CD4-positive, alpha-beta T cell treated with Interferon alpha-2 for 1 hour (primary cell): ENCODE data around the gene YY1.
A peak's percentile ranks its signal among the peaks of the same experiment; 100 is the strongest.

ENCODE experiments used
- DNase-seq, 2 donors: peaks; one replicate each; pipeline ENCODE4 v3.0.0-alpha.2; 2020 to 2022

YY1 gene

DNA sequence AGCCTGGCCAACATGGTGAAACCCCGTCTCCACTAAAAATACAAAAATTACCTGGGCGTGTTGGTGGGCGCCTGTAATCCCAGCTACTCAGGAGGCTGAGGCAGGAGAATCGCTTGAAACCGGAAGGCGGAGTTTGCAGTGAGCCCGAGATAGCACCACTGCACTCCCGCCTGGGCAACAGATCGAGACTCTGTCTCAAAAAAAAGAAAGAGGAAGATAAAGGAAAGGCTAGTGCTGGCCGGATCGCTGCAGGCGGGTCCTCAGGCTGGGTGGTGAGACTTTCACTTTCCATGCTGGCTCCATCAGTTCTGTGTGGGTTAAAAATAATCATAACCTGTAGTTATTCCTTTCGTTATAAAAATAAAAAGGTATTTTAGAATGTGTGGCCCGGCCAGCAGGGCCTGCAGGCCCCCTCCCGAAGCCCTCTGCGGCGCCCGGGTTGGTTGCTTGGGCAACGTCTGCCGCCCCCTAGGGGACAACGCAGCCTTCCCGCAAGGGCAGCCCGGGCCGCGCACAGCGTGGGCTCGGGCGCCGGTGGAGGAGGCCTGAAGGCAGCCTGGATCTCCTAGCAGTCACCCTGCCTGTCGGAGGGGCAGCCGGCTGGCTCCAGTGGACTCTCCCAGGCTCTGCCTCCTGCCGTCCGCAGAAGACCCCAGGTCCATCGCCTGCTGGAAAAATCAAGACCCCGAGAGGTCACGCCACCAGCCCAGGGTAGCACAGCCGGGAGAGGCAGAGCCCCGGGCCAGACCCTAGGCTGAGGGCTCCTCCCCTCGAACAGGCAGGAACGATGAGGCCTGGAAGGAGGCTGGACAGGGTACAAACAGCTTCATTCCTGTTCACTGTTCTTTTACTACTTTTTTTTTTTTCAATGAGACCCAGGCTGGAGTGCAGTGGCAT, 79.2 kb downstream of the YY1 start:
- DNase-seq: peak; percentile 73 to 78

- no peak for DNase-seq
These were observed 81.4 kb downstream of the YY1 start for GRCh38 chr14:100320157-100320856.

- DNase-seq: no peak
These were observed 82.7 kb downstream of the YY1 start for GRCh38 chr14:100321473-100322137.

GRCh38 chr14:100322138-100322957, 83.4 kb downstream of the YY1 start:
- DNase-seq: no peak

- no peak for DNase-seq
These were observed 84.4 kb downstream of the YY1 start, which contains the start of gene SLC25A47 for GRCh38 chr14:100323121-100323941. TSS of gene SLC25A47 (plus strand) at chr14:100323339. CDS start at chr14:100323415, 76 bp downstream.

GRCh38 chr14:100323942-100324307, 85.0 kb downstream of the YY1 start:
- no peak for DNase-seq

- no peak for DNase-seq
These were observed 86.3 kb downstream of the YY1 start for GRCh38 chr14:100325231-100325632.

- DNase-seq: no peak
These were observed 87.0 kb downstream of the YY1 start for GRCh38 chr14:100325958-100326357.

GRCh38 chr14:100327128-100327527, 88.2 kb downstream of the YY1 start:
- DNase-seq: no peak

- DNase-seq: no peak
These were observed 89.7 kb downstream of the YY1 start for GRCh38 chr14:100328495-100329163.

- DNase-seq: no peak
These were observed 90.5 kb downstream of the YY1 start for GRCh38 chr14:100329233-100330006.

DNA sequence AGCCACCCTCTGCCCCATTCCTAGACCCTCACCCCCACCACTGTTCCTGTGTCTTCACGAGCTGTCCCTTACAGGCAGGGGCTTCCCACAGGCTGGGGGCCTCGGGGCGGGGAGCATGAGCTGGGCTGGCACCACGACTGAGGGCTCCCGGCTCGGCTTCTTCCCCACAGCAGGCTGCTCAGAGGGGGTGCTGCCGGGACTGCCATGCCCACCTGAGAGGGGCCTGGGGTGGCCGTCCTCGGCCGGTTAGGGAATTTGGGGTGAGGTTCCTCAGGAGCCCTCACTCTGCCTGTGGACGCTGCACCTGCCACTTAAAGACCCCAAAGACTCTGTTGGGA, 91.0 kb downstream of the YY1 start:
- no peak for DNase-seq

DNA sequence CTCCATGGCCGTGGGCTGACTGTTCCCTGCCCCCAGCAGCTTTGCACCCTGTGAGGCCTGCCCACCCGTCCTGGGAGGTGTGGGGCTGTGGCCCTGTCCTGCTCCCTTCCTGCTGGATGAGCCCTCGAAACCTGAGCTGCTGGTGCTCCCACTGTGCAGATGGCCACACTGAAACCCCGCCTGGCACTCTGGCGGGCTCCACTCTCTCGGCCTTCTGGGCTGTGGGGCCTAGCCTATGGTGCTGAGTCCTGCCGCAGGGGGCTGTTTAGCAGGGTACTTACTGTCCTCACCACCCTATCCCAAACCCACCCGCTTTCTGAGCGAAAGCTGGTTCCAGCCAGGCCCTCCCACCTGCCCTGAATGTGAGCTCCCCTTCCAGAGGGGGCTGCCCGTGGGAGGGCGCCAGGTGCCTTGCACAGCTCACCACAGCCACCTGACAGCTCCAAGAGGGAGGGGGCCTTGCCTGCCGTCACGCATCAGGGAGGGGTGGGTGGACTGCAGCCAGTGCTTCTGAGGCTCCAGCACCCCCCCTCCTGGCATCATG, 91.5 kb downstream of the YY1 start:
- DNase-seq: no peak

DNA sequence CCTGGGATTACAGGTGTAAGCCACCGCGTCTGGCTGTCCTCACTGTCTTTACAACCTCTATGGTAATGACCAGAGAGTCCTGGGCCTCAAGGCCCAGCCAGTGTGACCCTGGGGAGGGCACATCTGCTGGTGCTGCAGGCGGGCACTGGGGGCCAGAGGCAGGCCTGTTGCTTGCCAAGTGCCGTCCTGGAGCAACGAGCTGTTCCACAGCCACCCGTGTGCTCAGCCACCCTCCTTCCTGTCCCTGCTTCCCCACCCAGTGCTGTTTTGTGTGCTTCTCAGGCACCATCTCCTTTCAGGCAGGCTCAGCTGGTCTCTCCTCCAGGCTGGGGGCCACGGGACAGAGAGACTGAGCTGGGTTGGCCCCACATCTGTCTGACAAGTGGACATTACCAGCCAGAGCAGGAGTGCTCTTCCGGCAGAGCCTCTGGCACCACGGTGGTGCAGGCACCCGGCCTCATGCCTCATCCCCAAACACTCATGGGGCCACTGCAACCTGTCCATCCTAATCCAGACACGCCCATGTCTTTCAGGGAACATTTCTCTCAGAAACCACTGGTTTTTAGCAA, 93.2 kb downstream of the YY1 start:
- no peak for DNase-seq
